Measurements from ENCODE around the gene UMAD1.

UMAD1 gene

GRCh38 chr7:7920056-7920455 lies 279.5 kb downstream of the UMAD1 start:
- Histone ChIP-seq H2AFZ (ENCODE audit: low read length) (no peak overlapping the region), H3K79me2 (ENCODE audit: insufficient read depth, low read length) (no peaks in the 10 kb centered on the region), H3K36me3 (ENCODE audit: insufficient read depth, low read length) (no peaks in the 10 kb centered on the region), H3K9ac (ENCODE audit: low read depth, low read length, poor library complexity, severe bottlenecking) (no peak overlapping the region), H3K9me2 (replicated peaks; ENCODE audit: low read depth, low read length) (no peaks in the 10 kb centered on the region), H3K4me1 (ENCODE audit: insufficient read depth, low read length, poor library complexity, severe bottlenecking) (peaks cover 18% of the 10 kb centered on the region), H3K4me2 (ENCODE audit: low read depth, low read length, poor library complexity, severe bottlenecking) (no peak overlapping the region), H3F3A (ENCODE audit: low read depth) (no peaks in the 10 kb centered on the region), H4K20me1 (ENCODE audit: insufficient read depth, low read length, poor library complexity, severe bottlenecking) (no peaks in the 10 kb centered on the region), H3K27me3 (ENCODE audit: insufficient read depth, low read length, poor library complexity, severe bottlenecking) (no peaks in the 10 kb centered on the region), H3K9me3 (ENCODE audit: insufficient read depth, low read depth, low read length) (no peaks in the 10 kb centered on the region), H3K4me3 (ENCODE audit: low read length, poor library complexity, severe bottlenecking) (no peak overlapping the region)
- no peak for TF ChIP-seq CTCF (conservative IDR thresholded peaks at IDR 0.05; ENCODE audit: low read length)
- no peak for TF ChIP-seq EZH2phosphoT487 (IDR thresholded peaks at IDR 0.05; ENCODE audit: borderline replicate concordance)

- Histone ChIP-seq H3K27me3 (ENCODE audit: insufficient read depth, low read length, poor library complexity, severe bottlenecking) (no peaks in the 10 kb centered on the region), H3K4me3 (ENCODE audit: low read length, poor library complexity, severe bottlenecking) (no peak overlapping the region), H2AFZ (ENCODE audit: low read length) (no peak overlapping the region), H3F3A (ENCODE audit: low read depth) (no peaks in the 10 kb centered on the region), H3K9me3 (ENCODE audit: insufficient read depth, low read depth, low read length) (no peaks in the 10 kb centered on the region), H3K36me3 (ENCODE audit: insufficient read depth, low read length) (no peaks in the 10 kb centered on the region), H3K9me2 (replicated peaks; ENCODE audit: low read depth, low read length) (no peaks in the 10 kb centered on the region), H3K79me2 (ENCODE audit: insufficient read depth, low read length) (no peaks in the 10 kb centered on the region), H3K4me1 (ENCODE audit: insufficient read depth, low read length, poor library complexity, severe bottlenecking) (peaks cover 18% of the 10 kb centered on the region), H4K20me1 (ENCODE audit: insufficient read depth, low read length, poor library complexity, severe bottlenecking) (no peaks in the 10 kb centered on the region), H3K4me2 (ENCODE audit: low read depth, low read length, poor library complexity, severe bottlenecking) (no peak overlapping the region), H3K9ac (ENCODE audit: low read depth, low read length, poor library complexity, severe bottlenecking) (no peak overlapping the region)
- no peak for TF ChIP-seq EZH2phosphoT487 (IDR thresholded peaks at IDR 0.05; ENCODE audit: borderline replicate concordance)
- TF ChIP-seq CTCF (conservative IDR thresholded peaks at IDR 0.05; ENCODE audit: low read length) = no peak
Observed at GRCh38 chr7:7920481-7920880, 279.9 kb downstream of the UMAD1 start.

- Histone ChIP-seq H3K4me1 (ENCODE audit: insufficient read depth, low read length, poor library complexity, severe bottlenecking) (peaks cover 18% of the 10 kb centered on the region), H3K4me2 (ENCODE audit: low read depth, low read length, poor library complexity, severe bottlenecking) (no peak overlapping the region)
- TF ChIP-seq CTCF (conservative IDR thresholded peaks at IDR 0.05; ENCODE audit: low read length) = no peak
- no peak for TF ChIP-seq EZH2phosphoT487 (IDR thresholded peaks at IDR 0.05; ENCODE audit: borderline replicate concordance)
Observed at GRCh38 chr7:7921830-7922229, 281.3 kb downstream of the UMAD1 start.

More at GRCh38 chr7:7921830-7922229, 281.3 kb downstream of the UMAD1 start:
- Histone ChIP-seq H3F3A (ENCODE audit: low read depth) (no peaks in the 10 kb centered on the region), H3K9me2 (replicated peaks; ENCODE audit: low read depth, low read length) (no peaks in the 10 kb centered on the region), H3K4me3 (ENCODE audit: low read length, poor library complexity, severe bottlenecking) (no peak overlapping the region), H3K36me3 (ENCODE audit: insufficient read depth, low read length) (no peaks in the 10 kb centered on the region), H3K9ac (ENCODE audit: low read depth, low read length, poor library complexity, severe bottlenecking) (no peak overlapping the region), H4K20me1 (ENCODE audit: insufficient read depth, low read length, poor library complexity, severe bottlenecking) (no peaks in the 10 kb centered on the region), H2AFZ (ENCODE audit: low read length) (no peak overlapping the region), H3K9me3 (ENCODE audit: insufficient read depth, low read depth, low read length) (no peaks in the 10 kb centered on the region), H3K27me3 (ENCODE audit: insufficient read depth, low read length, poor library complexity, severe bottlenecking) (no peaks in the 10 kb centered on the region), H3K79me2 (ENCODE audit: insufficient read depth, low read length) (no peaks in the 10 kb centered on the region)
